K562 (cell line): ENCODE data around the gene TARS3. TPM values are rescaled to one million over a fixed set of nuclear protein-coding genes. Genes with fewer than 3 reads are reported as not detected.

Experiments used
- ATAC-seq: fragments of 200-7000 bp; cut with Tn5 transposase; 3 replicates; pipeline ENCODE4 v1.9.1; 2020; ENCODE audit warnings: moderate library complexity
- BruUV-seq: library from RNA; stranded (reverse); fragments of 400-500 nt; replicated peaks from 2 replicates; lab custom pipeline; 2021; lab: Mats Ljungman, UMichigan
- CTCF ChIA-PET: fragments of 300-600 bp; formaldehyde crosslinking; extraction: SDS; loops from one replicate; lab custom pipeline; 2021; ENCODE audit warnings: low intra/inter-chr PET ratio; lab: Yijun Ruan, JAX
- POLR2A ChIA-PET: fragments of 300-600, 350-650 bp; sonication (Branson Sonifier 250); formaldehyde crosslinking; extraction: SDS; loops from one replicate; lab custom pipeline; 2021; ENCODE audit warnings: antibody characterized with exemption, inconsistent platforms; lab: Yijun Ruan, JAX
- DNase-seq, 4 experiments: peaks; one replicate each; pipeline versions ENCODE4 v3.0.0 to v3.0.0-alpha.2; 2011 to 2018; ENCODE audit warnings: low spot score in 3 of 4, mixed read lengths in 3 of 4; ENCODE audit errors: extremely low read depth in 1 of 4
- FAIRE-seq: peaks from 2 replicates; lab custom pipeline; 2011; peaks lifted over from hg19 to GRCh38; lab: Jason Lieb, UNC
- H2AFZ ChIP-seq: 2 replicates; pipeline ENCODE4 v1.6.0; 2011; ENCODE audit warnings: low read depth, low read length, control low read depth, inconsistent platforms
- H3K27ac ChIP-seq: fragments of 200-600 bp; 3 replicates; pipeline ENCODE4 v1.8.0; 2011; ENCODE audit warnings: low read depth, mild to moderate bottlenecking, control low read depth, inconsistent platforms, low read length, moderate library complexity, mixed read lengths; ENCODE audit errors: extremely low read depth
- H3K27me3 ChIP-seq, 2 experiments: fragments of 300-600 bp in 1 of 2; 2 replicates in 1 of 2; 3 replicates in 1 of 2; pipeline versions ENCODE4 v1.6.0 to v1.8.0; 2011; ENCODE audit warnings: inconsistent platforms in 2 of 2, low read length in 2 of 2, mild to moderate bottlenecking in 1 of 2, mixed read lengths in 1 of 2, moderate library complexity in 1 of 2; ENCODE audit not compliant: control insufficient read depth in 2 of 2, insufficient read depth in 2 of 2
- H3K36me3 ChIP-seq: fragments of 300-600 bp; 3 replicates; pipeline ENCODE4 v1.8.0; 2011; ENCODE audit warnings: mild to moderate bottlenecking, low read length, inconsistent platforms; ENCODE audit not compliant: control insufficient read depth, insufficient read depth
- H3K4me1 ChIP-seq, 2 experiments: fragments of 200-600 bp in 1 of 2; replicated peaks in 1 of 2; 2 replicates in 1 of 2; 3 replicates in 1 of 2; pipeline versions ENCODE4 v1.5.1 to v1.8.0; 2011; ENCODE audit warnings: inconsistent platforms in 2 of 2, low read length in 2 of 2, mild to moderate bottlenecking in 1 of 2, mixed read lengths in 1 of 2, moderate library complexity in 1 of 2; ENCODE audit not compliant: control insufficient read depth in 2 of 2, insufficient read depth in 2 of 2
- H3K4me2 ChIP-seq: 2 replicates; pipeline ENCODE4 v1.6.1; 2011; ENCODE audit warnings: low read length, control low read depth, inconsistent platforms, mixed read lengths; ENCODE audit not compliant: insufficient read depth
- H3K4me3 ChIP-seq: fragments of 200-600 bp; sonication (generic), shearing (Covaris generic); 2 replicates; pipeline ENCODE4 v1.5.1; 2016; ENCODE audit warnings: control low read depth, inconsistent platforms
- H3K79me2 ChIP-seq: fragments of 200-600 bp; 3 replicates; pipeline ENCODE4 v1.8.0; 2011; ENCODE audit warnings: low read length, inconsistent platforms; ENCODE audit not compliant: control insufficient read depth, insufficient read depth
- H3K9ac ChIP-seq, 2 experiments: 2 replicates each; pipeline versions ENCODE4 v1.6.0 to v1.6.1; 2011; ENCODE audit warnings: low read depth in 2 of 2, low read length in 2 of 2, control low read depth in 1 of 2, inconsistent platforms in 1 of 2, mild to moderate bottlenecking in 1 of 2, mixed read lengths in 1 of 2; ENCODE audit not compliant: insufficient read depth in 1 of 2
- H3K9me1 ChIP-seq: one replicate; pipeline ENCODE4 v1.6.0; 2011; ENCODE audit warnings: inconsistent platforms, mild to moderate bottlenecking, low read length, moderate library complexity; ENCODE audit not compliant: control insufficient read depth, insufficient read depth
- H3K9me3 ChIP-seq: replicated peaks from 2 replicates; pipeline ENCODE4 v1.5.1; 2011; ENCODE audit warnings: low read depth, low read length, inconsistent platforms; ENCODE audit not compliant: control insufficient read depth, insufficient read depth
- H4K20me1 ChIP-seq: replicated peaks from 2 replicates; pipeline ENCODE4 v1.6.1; 2011; ENCODE audit warnings: low read length, inconsistent platforms, mixed read lengths; ENCODE audit not compliant: control insufficient read depth, insufficient read depth
- ARID1B ChIP-seq: fragments of 450-650 bp; IDR thresholded peaks from 2 replicates; pipeline ENCODE4 v1.6.1; 2016; ENCODE audit warnings: antibody characterized with exemption, mild to moderate bottlenecking, inconsistent platforms
- BRCA1 ChIP-seq, 2 experiments: fragments of 450-650 bp in 1 of 2; sonication (generic) in 1 of 2; formaldehyde crosslinking in 1 of 2; IDR thresholded peaks; 2 replicates each; pipeline versions ENCODE4 v1.5.0 to v1.6.1; 2017 to 2020; ENCODE audit warnings: mild to moderate bottlenecking in 1 of 2, missing genetic modification reagents in 1 of 2
- CBFA2T2 ChIP-seq: fragments of 450-650 bp; conservative IDR thresholded peaks from 2 replicates; pipeline ENCODE4 v1.6.1; 2017; ENCODE audit warnings: mild to moderate bottlenecking
- DPF2 ChIP-seq: fragments of 450-650 bp; IDR thresholded peaks from 2 replicates; pipeline ENCODE4 v1.6.1; 2016
- ETV1 ChIP-seq: fragments of 450-650 bp; conservative IDR thresholded peaks from 2 replicates; pipeline ENCODE4 v1.6.1; 2016; ENCODE audit warnings: missing genetic modification characterization, control low read depth, low read depth, missing compliant biosample characterization
- HINFP ChIP-seq: fragments of 450-650 bp; conservative IDR thresholded peaks from 2 replicates; pipeline ENCODE4 v1.6.1; 2016; ENCODE audit warnings: missing genetic modification characterization, low read depth, mild to moderate bottlenecking, control low read depth, missing compliant biosample characterization
- JUND ChIP-seq, 2 experiments: IDR thresholded peaks; 2 replicates in 1 of 2; 3 replicates in 1 of 2; pipeline ENCODE4 v1.6.1; 2011; ENCODE audit warnings: borderline replicate concordance in 2 of 2, low read depth in 2 of 2, low read length in 2 of 2, improper control_type of control experiment in 1 of 2, missing biosample characterization in 1 of 2, missing genetic modification characterization in 1 of 2, missing genetic modification reagents in 1 of 2
- KLF10 ChIP-seq: fragments of 250-450 bp; sonication (Bioruptor Pico); IDR thresholded peaks from 2 replicates; pipeline ENCODE4 v1.6.1; 2021; ENCODE audit warnings: matching md5 sums
- MBD2 ChIP-seq: sonication (generic); IDR thresholded peaks from 2 replicates; pipeline ENCODE4 v1.6.1; 2016; ENCODE audit warnings: low read depth, borderline replicate concordance
- MEF2D ChIP-seq: conservative IDR thresholded peaks from 2 replicates; pipeline ENCODE4 v1.6.1; 2016; ENCODE audit warnings: low read depth, missing genetic modification characterization, missing compliant biosample characterization
- PTBP1 ChIP-seq: fragments of 200-400 bp; formaldehyde crosslinking; IDR thresholded peaks from 2 replicates; pipeline ENCODE4 v1.6.1; 2017; ENCODE audit warnings: low read depth, low read length
- RCOR1 ChIP-seq, 2 experiments: IDR thresholded peaks; 2 replicates each; pipeline ENCODE4 v1.6.1; 2012; ENCODE audit warnings: low read depth in 2 of 2, low read length in 2 of 2, borderline replicate concordance in 1 of 2, improper control_type of control experiment in 1 of 2
- RFX7 ChIP-seq: fragments of 250-450 bp; sonication (Bioruptor Pico); IDR thresholded peaks from 2 replicates; pipeline ENCODE4 v1.5.1; 2021; ENCODE audit warnings: mild to moderate bottlenecking
- SMARCE1 ChIP-seq: fragments of 450-650 bp; IDR thresholded peaks from 2 replicates; pipeline ENCODE4 v1.7.1; 2016; ENCODE audit warnings: mild to moderate bottlenecking
- U2AF2 ChIP-seq: fragments of 200-400 bp; formaldehyde crosslinking; optimal IDR thresholded peaks from 2 replicates; pipeline ENCODE3; 2017; ENCODE audit warnings: low read depth, mild to moderate bottlenecking, low read length
- ZNF408 ChIP-seq: fragments of 250-450 bp; sonication (Bioruptor Pico); IDR thresholded peaks from 2 replicates; pipeline ENCODE4 v1.4.0; 2020; ENCODE audit warnings: low read depth, mild to moderate bottlenecking, moderate library complexity
- whole genome bisulfite sequencing: fragments of 100-300 bp; shearing (Covaris generic); methylation state at CpG from one replicate; pipeline ENCODE4 v1.1.6; 2016; ENCODE audit warnings: low coverage, mixed read lengths; ENCODE audit not compliant: insufficient coverage; ENCODE audit errors: missing lambda C conversion rate; 5-methylcytosine and 5-hydroxymethylcytosine counted together
- in situ Hi-C: fragments of 300-500 bp; cut with MboI; formaldehyde crosslinking; loops from 4 replicates; pipeline ENCODE4 v1.15.0; 2018; ENCODE audit warnings: inconsistent platforms, mixed read lengths
- intact Hi-C: fragments of 100-400 bp; cut with micrococcal nuclease; formaldehyde crosslinking; loops from 2 replicates; pipeline ENCODE4 v1.14.2; 2022
- polyA plus RNA-seq, 8 experiments: library from polyadenylated mRNA; depleted of rRNA in 4 of 8; stranded (reverse) in 5 of 8; unstranded in 3 of 8; fragments of >200 nt; fragmentation: Nextera tagmentation in 2 of 8; fragmentation: Illumina TruSeq in 1 of 8; extraction: Ambion mirVana in 2 of 8; extraction: Trizol in 1 of 8; gene quantifications; 2 replicates each; pipeline versions ENCODE4 v1.2.1 to v1.2.3, GENCODE V29; 2011 to 2014; ENCODE audit warnings: inconsistent platforms in 1 of 8, missing spikeins in 1 of 8
- total RNA-seq, 7 experiments: library from RNA; depleted of rRNA in 6 of 7; stranded (reverse); fragments of >200 nt in 6 of 7; fragmentation: Illumina TruSeq in 2 of 7; extraction: Trizol in 2 of 7; gene quantifications; 2 replicates each; pipeline versions ENCODE4 v1.2.1 to v1.2.3, GENCODE V29; 2011 to 2021; ENCODE audit warnings: low replicate concordance in 1 of 7
- TF ChIP-seq, protein P1 (sequence below): fragments of 450-650 bp; IDR thresholded peaks from 2 replicates; pipeline ENCODE4 v1.7.1; 2018; ENCODE audit warnings: mild to moderate bottlenecking, low read depth; ENCODE audit not compliant: partially characterized antibody

The TARS3 gene
- total and polyA plus RNA-seq, 9 of the 15 experiments (the other 6 are each of a cell fraction or from before 2014, with no cell fraction given), result 2.1 to 14.7 (median 9.8) TPM

DNA sequence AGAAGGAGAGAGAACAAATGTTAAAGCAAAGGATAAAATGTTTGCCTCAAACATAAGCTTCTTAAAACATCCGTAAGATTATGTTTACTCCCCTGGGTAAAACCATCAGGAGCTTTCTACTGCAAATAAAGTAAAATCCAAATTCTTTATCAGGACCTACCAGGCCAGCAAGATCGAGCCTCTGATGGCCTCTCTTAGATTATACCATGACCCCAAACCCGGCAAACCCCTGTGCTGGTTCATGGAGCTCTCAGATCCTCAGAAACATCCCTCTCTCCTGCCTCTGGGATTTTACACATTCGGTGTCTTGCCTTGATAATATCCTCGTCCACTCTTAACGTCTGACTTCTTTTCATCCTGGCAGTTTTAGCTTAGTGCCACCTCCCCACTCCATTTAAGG is 7.5 kb upstream of the TARS3 start:
- peak overlapping the region; percentile 20; the same call in 1 of the 3 replicates for H3K27ac ChIP-seq
- H3K4me2 ChIP-seq, result peak overlapping the region; percentile 50
- in situ Hi-C loops, result no loop called here
- H3K27me3 ChIP-seq, result no peaks in the 10 kb centered on the region
- peak overlapping the region; percentile 16; the same call in 1 of the 2 replicates for H2AFZ ChIP-seq
- H4K20me1 ChIP-seq, result no peaks in the 10 kb centered on the region
- H3K36me3 ChIP-seq, result no peaks in the 10 kb centered on the region
- intact Hi-C loops, result no loop called here
- DNase-seq (peak in 2 of 4 experiments; percentile 38 to 56), ATAC-seq (peak; percentile 74), FAIRE-seq (peak; percentile 40)
- H3K4me1 ChIP-seq, result peaks cover 6 to 28% of the 10 kb centered on the region in 2 experiments; a peak in 4 of 5 replicates
- POLR2A ChIA-PET, result interaction anchor here (0.7 to 1.5 kb wide), 6 partner anchors 8 to 425 kb away, joined by 3 to 6 read pairs (median 4); no protein-coding TSS in a partner anchor
- no peaks in the 10 kb centered on the region for H3K79me2 ChIP-seq
- 0% methylated on average over 6 of the region's 6 CpGs for WGBS
- CTCF ChIA-PET, result no interaction called here
- no peak overlapping the region for H3K4me3 ChIP-seq
- BruUV-seq, result no TSS peak
- H3K9ac ChIP-seq, result no peak overlapping the region
- H3K9me3 ChIP-seq, result no peaks in the 10 kb centered on the region
- H3K9me1 ChIP-seq, result no peaks in the 10 kb centered on the region
- TF ChIP-seq U2AF2, result no peak
- TF ChIP-seq ETV1, result no peak
- TF ChIP-seq ZNF408 (CRISPR knock-in tag), result no peak
- peak in 1 of 2 experiments; percentile 53; a peak in 1 of 4 replicates for TF ChIP-seq RCOR1 (IDR thresholded peaks at IDR 0.05; ENCODE audit: borderline replicate concordance in 1 of 2, low read depth in 2 of 2, low read length in 2 of 2)
- TF ChIP-seq CBFA2T2, result peak; percentile 43
- peak; percentile 69 for TF ChIP-seq ARID1B
- no peak for TF ChIP-seq PTBP1
- no peak for TF ChIP-seq KLF10
- no peak for TF ChIP-seq HINFP
- no peak for TF ChIP-seq RFX7 (CRISPR knock-in tag)
- no peak for TF ChIP-seq MEF2D
- 0 out of 2 replicates have a peak, but pooled peaks have one; percentile 26 for TF ChIP-seq DPF2
- TF ChIP-seq JUND (IDR thresholded peaks at IDR 0.05; ENCODE audit: borderline replicate concordance, low read depth, low read length), result peak; percentile 7; the same call in 1 of the 2 replicates
- TF ChIP-seq JUND (tag; IDR thresholded peaks at IDR 0.05; ENCODE audit: borderline replicate concordance, low read depth, low read length), result no peak
- peak; percentile 38; the same call in 1 of the 2 replicates for TF ChIP-seq SMARCE1
- TF ChIP-seq, protein P1, sequence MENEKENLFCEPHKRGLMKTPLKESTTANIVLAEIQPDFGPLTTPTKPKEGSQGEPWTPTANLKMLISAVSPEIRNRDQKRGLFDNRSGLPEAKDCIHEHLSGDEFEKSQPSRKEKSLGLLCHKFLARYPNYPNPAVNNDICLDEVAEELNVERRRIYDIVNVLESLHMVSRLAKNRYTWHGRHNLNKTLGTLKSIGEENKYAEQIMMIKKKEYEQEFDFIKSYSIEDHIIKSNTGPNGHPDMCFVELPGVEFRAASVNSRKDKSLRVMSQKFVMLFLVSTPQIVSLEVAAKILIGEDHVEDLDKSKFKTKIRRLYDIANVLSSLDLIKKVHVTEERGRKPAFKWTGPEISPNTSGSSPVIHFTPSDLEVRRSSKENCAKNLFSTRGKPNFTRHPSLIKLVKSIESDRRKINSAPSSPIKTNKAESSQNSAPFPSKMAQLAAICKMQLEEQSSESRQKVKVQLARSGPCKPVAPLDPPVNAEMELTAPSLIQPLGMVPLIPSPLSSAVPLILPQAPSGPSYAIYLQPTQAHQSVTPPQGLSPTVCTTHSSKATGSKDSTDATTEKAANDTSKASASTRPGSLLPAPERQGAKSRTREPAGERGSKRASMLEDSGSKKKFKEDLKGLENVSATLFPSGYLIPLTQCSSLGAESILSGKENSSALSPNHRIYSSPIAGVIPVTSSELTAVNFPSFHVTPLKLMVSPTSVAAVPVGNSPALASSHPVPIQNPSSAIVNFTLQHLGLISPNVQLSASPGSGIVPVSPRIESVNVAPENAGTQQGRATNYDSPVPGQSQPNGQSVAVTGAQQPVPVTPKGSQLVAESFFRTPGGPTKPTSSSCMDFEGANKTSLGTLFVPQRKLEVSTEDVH, result no peak
- no peak for TF ChIP-seq MBD2
- no peak for TF ChIP-seq BRCA1 (IDR thresholded peaks at IDR 0.05)
- TF ChIP-seq BRCA1 (CRISPR knock-in tag; IDR thresholded peaks at IDR 0.05), result no peak
